HCT116 (cell line): ENCODE measurements around the gene PLSCR4.

Experiments used
- CTCF ChIP-seq, 3 experiments: fragments of 200-600 bp in 1 of 3; sonication (generic) in 1 of 3; IDR thresholded peaks in 2 of 3; conservative IDR thresholded peaks in 1 of 3; 2 replicates each; pipeline ENCODE4 v1.5.1; 2012 to 2017; ENCODE audit warnings: low read depth in 2 of 3, low read length in 2 of 3, antibody characterized with exemption in 1 of 3, borderline replicate concordance in 1 of 3, control low read depth in 1 of 3, mild to moderate bottlenecking in 1 of 3, mixed read lengths in 1 of 3, mixed run types in 1 of 3, moderate library complexity in 1 of 3; ENCODE audit not compliant: insufficient read depth in 1 of 3
- EGR1 ChIP-seq: IDR thresholded peaks from 2 replicates; pipeline ENCODE4 v1.6.1; 2012; ENCODE audit warnings: low read depth
- FOSL1 ChIP-seq: IDR thresholded peaks from 2 replicates; pipeline ENCODE4 v1.6.1; 2012; ENCODE audit warnings: low read depth
- JUND ChIP-seq: IDR thresholded peaks from 2 replicates; pipeline ENCODE4 v1.6.1; 2012
- MAX ChIP-seq: IDR thresholded peaks from 2 replicates; pipeline ENCODE4 v1.6.1; 2012
- POLR2A ChIP-seq: IDR thresholded peaks from 2 replicates; pipeline ENCODE4 v1.7.0; 2011; ENCODE audit warnings: borderline replicate concordance; ENCODE audit not compliant: insufficient read depth, insufficient read length; ENCODE audit errors: extremely low read depth
- POLR2AphosphoS5 ChIP-seq: IDR thresholded peaks from 2 replicates; pipeline ENCODE4 v1.6.1; 2011; ENCODE audit warnings: mild to moderate bottlenecking, low read depth, low read length, moderate library complexity
- REST ChIP-seq: IDR thresholded peaks from 2 replicates; pipeline ENCODE4 v1.6.1; 2012; ENCODE audit warnings: low read depth
- TCF7L2 ChIP-seq: IDR thresholded peaks from 2 replicates; pipeline ENCODE4 v1.7.0; 2011; ENCODE audit warnings: borderline replicate concordance, inconsistent platforms; ENCODE audit not compliant: insufficient read depth, insufficient read length; ENCODE audit errors: extremely low read depth
- ZNF274 ChIP-seq: fragments of 200-500 bp; sonication (Bioruptor generic); IDR thresholded peaks from 2 replicates; pipeline ENCODE4 v1.6.1; 2014; ENCODE audit warnings: mild to moderate bottlenecking, low read depth, low read length, inconsistent platforms
- TF ChIP-seq, protein P1 (sequence below): IDR thresholded peaks from 2 replicates; pipeline ENCODE4 v1.6.1; 2012

- TF ChIP-seq CTCF (IDR thresholded peaks at IDR 0.05 in 2 of 3, conservative IDR thresholded peaks at IDR 0.05 in 1 of 3; ENCODE audit: borderline replicate concordance in 1 of 3, insufficient read depth in 1 of 3, low read depth in 2 of 3, low read length in 2 of 3) (no peak), POLR2A (no peak), TCF7L2 (no peak), FOSL1 (no peak), MAX (no peak), ZNF274 (no peak), REST (no peak), POLR2AphosphoS5 (no peak), JUND (no peak), EGR1 (no peak)
- TF ChIP-seq, protein P1, sequence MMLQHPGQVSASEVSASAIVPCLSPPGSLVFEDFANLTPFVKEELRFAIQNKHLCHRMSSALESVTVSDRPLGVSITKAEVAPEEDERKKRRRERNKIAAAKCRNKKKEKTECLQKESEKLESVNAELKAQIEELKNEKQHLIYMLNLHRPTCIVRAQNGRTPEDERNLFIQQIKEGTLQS, result no peak
Observed at GRCh38 chr3:146181216-146181615, 69.7 kb downstream of the PLSCR4 start.
